ENCODE results near the gene EAPP.
"Not testable (repeated sequence)": the region's sequence is repeated elsewhere in the genome, so short reads cannot be mapped to it uniquely, and the experiment has no call there.

The EAPP gene

GRCh38 chr14:34562037-34562775 lies 22.7 kb upstream of the EAPP start:
- H3K4ac ChIP-seq (ENCODE audit: low read length); H2AFZ ChIP-seq (ENCODE audit: low read length); H2BK15ac ChIP-seq (ENCODE audit: low read length); H3K18ac ChIP-seq (ENCODE audit: low read length); H2BK12ac ChIP-seq (ENCODE audit: low read length); H2AK5ac ChIP-seq (ENCODE audit: low read depth, low read length); H3K4me3 ChIP-seq (ENCODE audit: low read length in 2 of 2); H4K8ac ChIP-seq (ENCODE audit: low read depth, low read length); H3K4me2 ChIP-seq (ENCODE audit: insufficient read depth, low read length, poor library complexity, severe bottlenecking); H3K9ac ChIP-seq (ENCODE audit: low read depth, low read length, poor library complexity); H2BK120ac ChIP-seq (ENCODE audit: low read depth, low read length); DNase-seq (ENCODE audit: low spot score); H3K79me1 ChIP-seq (ENCODE audit: low read depth, low read length); H3K23ac ChIP-seq (ENCODE audit: low read depth, low read length, poor library complexity); H3K14ac ChIP-seq (ENCODE audit: low read length); H3K4me1 ChIP-seq (ENCODE audit: control insufficient read depth in 2 of 2, insufficient read depth in 1 of 2, low read depth in 1 of 2, low read length in 2 of 2); H3K27ac ChIP-seq (replicated peaks; ENCODE audit: low read length); H4K91ac ChIP-seq (ENCODE audit: low read depth, low read length, poor library complexity); H3K27me3 ChIP-seq (ENCODE audit: control insufficient read depth in 3 of 3, insufficient read depth in 3 of 3, low read depth in 1 of 3, low read length in 3 of 3); H2BK5ac ChIP-seq (ENCODE audit: low read length); H3K9me3 ChIP-seq (replicated peaks in 1 of 2; ENCODE audit: control insufficient read depth in 2 of 2, insufficient read depth in 1 of 2, low read depth in 1 of 2, low read length in 2 of 2): not testable (repeated sequence)
- no CpG with 5 or more reads among the region's 8 CpGs for WGBS, 2 donors (ENCODE audit: extremely low coverage in 2 of 2, insufficient read length in 2 of 2, insufficient replicate concordance in 1 of 2)
- H3K36me3 ChIP-seq (replicated peaks in 1 of 2; ENCODE audit: control insufficient read depth in 2 of 2, insufficient read depth in 2 of 2, low read length in 2 of 2), result peaks cover 6 to 41% of the 10 kb centered on the region in 2 donors

- H2BK120ac ChIP-seq (ENCODE audit: low read depth, low read length); H3K4me3 ChIP-seq (ENCODE audit: low read length in 2 of 2); H3K4me1 ChIP-seq (ENCODE audit: control insufficient read depth in 2 of 2, insufficient read depth in 1 of 2, low read depth in 1 of 2, low read length in 2 of 2); H3K79me1 ChIP-seq (ENCODE audit: low read depth, low read length); H3K9me3 ChIP-seq (replicated peaks in 1 of 2; ENCODE audit: control insufficient read depth in 2 of 2, insufficient read depth in 1 of 2, low read depth in 1 of 2, low read length in 2 of 2); H3K36me3 ChIP-seq (replicated peaks in 1 of 2; ENCODE audit: control insufficient read depth in 2 of 2, insufficient read depth in 2 of 2, low read length in 2 of 2); H3K27me3 ChIP-seq (ENCODE audit: control insufficient read depth in 3 of 3, insufficient read depth in 3 of 3, low read depth in 1 of 3, low read length in 3 of 3); H3K14ac ChIP-seq (ENCODE audit: low read length); H3K23ac ChIP-seq (ENCODE audit: low read depth, low read length, poor library complexity); H3K4ac ChIP-seq (ENCODE audit: low read length); DNase-seq (ENCODE audit: low spot score); H3K18ac ChIP-seq (ENCODE audit: low read length); H2AFZ ChIP-seq (ENCODE audit: low read length); H3K4me2 ChIP-seq (ENCODE audit: insufficient read depth, low read length, poor library complexity, severe bottlenecking); H3K27ac ChIP-seq (replicated peaks; ENCODE audit: low read length); H2BK5ac ChIP-seq (ENCODE audit: low read length); H4K8ac ChIP-seq (ENCODE audit: low read depth, low read length); H2BK15ac ChIP-seq (ENCODE audit: low read length); H4K91ac ChIP-seq (ENCODE audit: low read depth, low read length, poor library complexity); H2AK5ac ChIP-seq (ENCODE audit: low read depth, low read length); H3K9ac ChIP-seq (ENCODE audit: low read depth, low read length, poor library complexity); H2BK12ac ChIP-seq (ENCODE audit: low read length): not testable (repeated sequence)
- WGBS, 2 donors (ENCODE audit: extremely low coverage in 2 of 2, insufficient read length in 2 of 2, insufficient replicate concordance in 1 of 2), result no CpG with 5 or more reads among the region's 35 CpGs
These were observed 17.0 kb upstream of the EAPP start for GRCh38 chr14:34556498-34556829.

GRCh38 chr14:34555583-34556497 lies 16.3 kb upstream of the EAPP start:
- not testable (repeated sequence) for H3K36me3 ChIP-seq (replicated peaks in 1 of 2; ENCODE audit: control insufficient read depth in 2 of 2, insufficient read depth in 2 of 2, low read length in 2 of 2); H3K79me1 ChIP-seq (ENCODE audit: low read depth, low read length); H2BK12ac ChIP-seq (ENCODE audit: low read length); H4K8ac ChIP-seq (ENCODE audit: low read depth, low read length); H3K27ac ChIP-seq (replicated peaks; ENCODE audit: low read length); H3K18ac ChIP-seq (ENCODE audit: low read length); H4K91ac ChIP-seq (ENCODE audit: low read depth, low read length, poor library complexity); H3K9me3 ChIP-seq (replicated peaks in 1 of 2; ENCODE audit: control insufficient read depth in 2 of 2, insufficient read depth in 1 of 2, low read depth in 1 of 2, low read length in 2 of 2); H3K4me3 ChIP-seq (ENCODE audit: low read length in 2 of 2); H3K4me1 ChIP-seq (ENCODE audit: control insufficient read depth in 2 of 2, insufficient read depth in 1 of 2, low read depth in 1 of 2, low read length in 2 of 2); H2AFZ ChIP-seq (ENCODE audit: low read length); H2AK5ac ChIP-seq (ENCODE audit: low read depth, low read length); DNase-seq (ENCODE audit: low spot score); H3K23ac ChIP-seq (ENCODE audit: low read depth, low read length, poor library complexity); H3K4ac ChIP-seq (ENCODE audit: low read length); H2BK120ac ChIP-seq (ENCODE audit: low read depth, low read length); H3K14ac ChIP-seq (ENCODE audit: low read length); H2BK15ac ChIP-seq (ENCODE audit: low read length); H3K27me3 ChIP-seq (ENCODE audit: control insufficient read depth in 3 of 3, insufficient read depth in 3 of 3, low read depth in 1 of 3, low read length in 3 of 3); H3K9ac ChIP-seq (ENCODE audit: low read depth, low read length, poor library complexity); H2BK5ac ChIP-seq (ENCODE audit: low read length); H3K4me2 ChIP-seq (ENCODE audit: insufficient read depth, low read length, poor library complexity, severe bottlenecking)
- WGBS, 2 donors (ENCODE audit: extremely low coverage in 2 of 2, insufficient read length in 2 of 2, insufficient replicate concordance in 1 of 2), result no CpG with 5 or more reads among the region's 49 CpGs

- Histone ChIP-seq H2BK12ac (ENCODE audit: low read length) (no peak overlapping the region), H2BK5ac (ENCODE audit: low read length) (no peak overlapping the region), H3K9ac (ENCODE audit: low read depth, low read length, poor library complexity) (no peak overlapping the region), H4K8ac (ENCODE audit: low read depth, low read length) (no peak overlapping the region), H3K4me1 (ENCODE audit: control insufficient read depth in 2 of 2, insufficient read depth in 1 of 2, low read depth in 1 of 2, low read length in 2 of 2) (peaks cover 0 to 4% of the 10 kb centered on the region in 2 donors), H3K23ac (ENCODE audit: low read depth, low read length, poor library complexity) (no peak overlapping the region), H3K18ac (ENCODE audit: low read length) (no peak overlapping the region), H2BK120ac (ENCODE audit: low read depth, low read length) (no peak overlapping the region), H2AFZ (ENCODE audit: low read length) (no peak overlapping the region), H3K27ac (replicated peaks; ENCODE audit: low read length) (no peak overlapping the region), H3K9me3 (replicated peaks in 1 of 2; ENCODE audit: control insufficient read depth in 2 of 2, insufficient read depth in 1 of 2, low read depth in 1 of 2, low read length in 2 of 2) (no peaks in the 10 kb centered on the region), H3K14ac (ENCODE audit: low read length) (no peak overlapping the region), H3K4ac (ENCODE audit: low read length) (no peak overlapping the region), H2AK5ac (ENCODE audit: low read depth, low read length) (no peak overlapping the region), H2BK15ac (ENCODE audit: low read length) (no peak overlapping the region), H4K91ac (ENCODE audit: low read depth, low read length, poor library complexity) (no peak overlapping the region), H3K36me3 (replicated peaks in 1 of 2; ENCODE audit: control insufficient read depth in 2 of 2, insufficient read depth in 2 of 2, low read length in 2 of 2) (no peaks in the 10 kb centered on the region), H3K4me3 (ENCODE audit: low read length in 2 of 2) (no peak overlapping the region), H3K79me1 (ENCODE audit: low read depth, low read length) (no peaks in the 10 kb centered on the region), H3K4me2 (ENCODE audit: insufficient read depth, low read length, poor library complexity, severe bottlenecking) (no peak overlapping the region), H3K27me3 (ENCODE audit: control insufficient read depth in 3 of 3, insufficient read depth in 3 of 3, low read depth in 1 of 3, low read length in 3 of 3) (no peaks in the 10 kb centered on the region)
- DNase-seq (ENCODE audit: low spot score), result no peak
- WGBS, 2 donors (ENCODE audit: extremely low coverage in 2 of 2, insufficient read length in 2 of 2, insufficient replicate concordance in 1 of 2), result no CpG with 5 or more reads among the region's 9 CpGs
These were observed 15.2 kb upstream of the EAPP start for GRCh38 chr14:34554540-34555250.
